ENCODE measurements around the gene ABCA13.
A peak's percentile ranks its signal among the peaks of the same experiment; 100 is the strongest.

ABCA13 gene

DNA sequence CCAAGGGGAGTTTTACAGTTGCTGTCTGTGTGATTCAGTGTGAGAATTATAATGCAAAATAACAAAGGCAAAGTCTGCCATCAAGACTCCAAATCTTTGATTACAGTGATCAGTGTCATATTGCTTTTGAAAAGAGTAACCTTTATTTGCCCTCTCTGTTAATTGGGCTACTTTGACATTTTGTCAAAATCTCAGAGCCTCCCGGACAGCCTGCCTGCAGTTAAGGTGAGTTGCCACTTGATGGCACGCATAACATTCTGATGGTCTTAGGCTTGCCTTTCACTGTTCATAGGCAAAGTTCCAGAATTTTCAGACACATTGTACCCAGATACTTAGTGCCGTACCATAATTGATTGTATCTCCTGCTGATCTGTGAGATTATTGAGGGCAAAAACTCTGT, 253.5 kb downstream of the ABCA13 start:
- peak; percentile 11 for DNase-seq (ENCODE audit: low read depth)
- TF ChIP-seq CTCF (conservative IDR thresholded peaks at IDR 0.05; ENCODE audit: low read length): peak; percentile 36
- H3K4me3 ChIP-seq (ENCODE audit: low read length): no peak overlapping the region

DNA sequence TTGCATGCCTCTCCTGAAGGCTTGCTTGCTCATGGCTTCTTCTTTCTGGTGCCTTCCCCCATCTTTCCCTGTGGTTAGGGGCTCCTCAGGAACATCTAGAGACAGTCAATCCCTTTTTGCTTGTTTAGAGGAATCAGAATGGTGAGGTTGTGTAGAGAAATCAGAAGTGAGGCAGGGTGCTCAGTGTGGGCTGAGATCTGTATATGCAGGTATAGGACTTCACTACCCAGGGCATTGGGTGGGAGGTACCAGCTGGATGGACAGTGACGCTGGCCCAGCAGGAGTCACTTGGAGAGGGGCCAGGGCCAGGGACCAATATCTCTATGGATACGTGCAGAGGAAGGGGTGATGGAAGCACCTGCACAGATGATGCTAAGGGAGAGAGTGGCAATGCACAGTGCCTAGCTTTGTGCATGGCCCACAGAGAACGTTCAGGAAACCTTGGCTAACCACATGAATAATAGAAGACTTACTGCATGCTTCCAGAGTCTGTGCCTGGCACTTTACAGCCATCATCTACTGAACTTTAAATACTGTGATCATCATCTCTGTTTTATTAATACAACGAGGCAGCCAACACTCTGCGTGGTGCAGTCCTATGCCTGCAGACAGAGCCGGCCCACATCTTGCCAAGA, 255.2 kb downstream of the ABCA13 start:
- no peak for DNase-seq (ENCODE audit: low read depth)
- TF ChIP-seq CTCF (conservative IDR thresholded peaks at IDR 0.05; ENCODE audit: low read length): no peak
- no peak overlapping the region for H3K4me3 ChIP-seq (ENCODE audit: low read length)

- DNase-seq (ENCODE audit: low read depth): peak; percentile 45
Observed at GRCh38 chr7:48426966-48427555, 255.8 kb downstream of the ABCA13 start.

GRCh38 chr7:48427671-48428070, 256.4 kb downstream of the ABCA13 start:
- peak; percentile 15 for DNase-seq (ENCODE audit: low read depth)
- TF ChIP-seq CTCF (conservative IDR thresholded peaks at IDR 0.05; ENCODE audit: low read length): no peak
- H3K4me3 ChIP-seq (ENCODE audit: low read length): no peak overlapping the region

More at GRCh38 chr7:48426966-48427555, 255.8 kb downstream of the ABCA13 start:
- no peak for TF ChIP-seq CTCF (conservative IDR thresholded peaks at IDR 0.05; ENCODE audit: low read length)
- H3K4me3 ChIP-seq (ENCODE audit: low read length): no peak overlapping the region

- no peak for TF ChIP-seq CTCF (conservative IDR thresholded peaks at IDR 0.05; ENCODE audit: low read length)
- no peak overlapping the region for H3K4me3 ChIP-seq (ENCODE audit: low read length)
- no peak for DNase-seq (ENCODE audit: low read depth)
Observed at GRCh38 chr7:48428091-48428684, 256.9 kb downstream of the ABCA13 start.

DNA sequence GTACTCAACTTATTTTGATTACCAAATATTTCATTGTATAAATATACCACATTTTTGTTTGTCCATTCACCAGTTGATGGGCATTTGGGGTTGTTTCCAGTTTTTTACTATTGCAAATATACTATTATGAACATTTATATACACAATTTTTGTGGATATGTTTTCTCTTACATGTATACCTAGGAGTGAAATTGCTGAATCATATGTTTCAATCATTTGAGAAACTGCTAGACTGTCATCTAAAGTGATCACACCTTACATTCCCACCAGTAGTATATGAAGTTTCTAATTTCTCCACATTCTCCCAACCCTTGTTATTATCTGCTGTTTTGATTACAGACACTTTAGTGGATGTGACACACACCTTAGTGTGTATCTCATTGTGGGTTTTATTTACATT, 257.9 kb downstream of the ABCA13 start:
- no peak for DNase-seq (ENCODE audit: low read depth)
- no peak overlapping the region for H3K4me3 ChIP-seq (ENCODE audit: low read length)
- no peak for TF ChIP-seq CTCF (conservative IDR thresholded peaks at IDR 0.05; ENCODE audit: low read length)

DNA sequence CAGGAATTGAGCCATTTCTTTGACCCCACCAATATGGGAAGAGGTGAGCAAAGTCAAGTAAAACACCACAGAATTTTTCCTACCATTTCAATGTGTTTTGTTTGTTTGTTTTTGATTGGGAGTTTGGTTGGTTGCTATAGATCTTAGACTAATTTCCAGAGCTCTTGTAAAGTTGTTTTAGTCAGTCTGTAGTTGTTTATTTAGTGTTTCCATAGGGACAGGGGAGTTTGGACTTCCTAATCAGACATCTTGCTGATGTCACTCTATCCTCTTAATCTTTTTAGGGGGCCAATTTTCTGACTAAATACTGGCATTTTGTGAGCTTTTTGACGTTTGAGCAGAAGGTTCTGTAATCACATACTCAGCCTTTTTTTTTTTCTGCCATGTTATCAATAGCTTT, 266.9 kb downstream of the ABCA13 start:
- no peak for DNase-seq (ENCODE audit: low read depth)
- TF ChIP-seq CTCF (conservative IDR thresholded peaks at IDR 0.05; ENCODE audit: low read length): no peak
- H3K4me3 ChIP-seq (ENCODE audit: low read length): no peak overlapping the region
